GM12892 (cell line): ENCODE results near the gene GLS2.

Source experiments
- DNase-seq: peaks from one replicate; pipeline ENCODE4 v3.0.0; 2011; ENCODE audit not compliant: insufficient read length
- FAIRE-seq: peaks from 2 replicates; lab custom pipeline; 2011; peaks lifted over from hg19 to GRCh38; lab: Jason Lieb, UNC
- POLR2A ChIP-seq: IDR thresholded peaks from 2 replicates; pipeline ENCODE4 v1.6.1; 2011; ENCODE audit warnings: low read depth, low read length, control low read depth
- POLR2AphosphoS5 ChIP-seq: IDR thresholded peaks from 2 replicates; pipeline ENCODE4 v1.6.1; 2011; ENCODE audit warnings: low read depth, low read length, control low read depth
- TAF1 ChIP-seq: IDR thresholded peaks from 2 replicates; pipeline ENCODE4 v1.6.1; 2011; ENCODE audit warnings: low read depth, mild to moderate bottlenecking, control low read depth, low read length, borderline replicate concordance

GLS2 gene

DNA sequence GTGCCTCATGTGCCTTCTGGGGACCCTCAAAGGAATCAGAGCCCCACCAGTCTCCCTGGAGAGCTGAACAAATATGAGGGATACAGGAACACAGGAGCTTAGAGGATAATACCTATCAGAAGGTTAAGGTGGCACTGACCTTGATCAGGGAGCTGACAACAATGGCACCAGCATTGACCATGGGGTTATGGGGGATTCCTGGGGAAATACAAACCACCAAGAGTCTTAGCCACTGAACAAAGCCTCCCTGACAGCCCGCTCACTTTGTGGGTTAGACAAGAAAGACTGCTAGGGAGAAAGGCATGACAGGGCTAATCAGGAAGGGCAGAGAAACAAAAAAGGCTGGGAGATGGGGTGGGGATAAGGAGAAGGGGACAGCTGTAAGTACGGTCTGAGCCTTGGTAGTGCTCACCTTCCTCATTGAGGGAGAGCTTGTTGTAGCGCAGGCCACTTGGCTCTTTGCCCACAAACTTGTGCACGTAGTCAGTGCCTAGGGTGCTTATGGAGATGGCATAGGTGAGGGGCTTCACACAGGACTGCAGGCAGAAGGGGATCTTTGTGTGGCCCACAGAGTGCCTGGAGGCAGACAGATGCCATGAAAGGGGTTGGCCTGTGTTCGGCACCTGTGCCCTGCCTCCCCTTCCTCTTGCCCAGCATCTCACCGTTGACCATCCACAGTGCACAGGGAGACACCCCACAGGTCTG lies 10.3 kb downstream of the GLS2 start:
- no peak for DNase-seq
- no peak for FAIRE-seq
- TF ChIP-seq TAF1 (no peak), POLR2A (peak; percentile 21; the same call in 1 of the 2 replicates)

DNA sequence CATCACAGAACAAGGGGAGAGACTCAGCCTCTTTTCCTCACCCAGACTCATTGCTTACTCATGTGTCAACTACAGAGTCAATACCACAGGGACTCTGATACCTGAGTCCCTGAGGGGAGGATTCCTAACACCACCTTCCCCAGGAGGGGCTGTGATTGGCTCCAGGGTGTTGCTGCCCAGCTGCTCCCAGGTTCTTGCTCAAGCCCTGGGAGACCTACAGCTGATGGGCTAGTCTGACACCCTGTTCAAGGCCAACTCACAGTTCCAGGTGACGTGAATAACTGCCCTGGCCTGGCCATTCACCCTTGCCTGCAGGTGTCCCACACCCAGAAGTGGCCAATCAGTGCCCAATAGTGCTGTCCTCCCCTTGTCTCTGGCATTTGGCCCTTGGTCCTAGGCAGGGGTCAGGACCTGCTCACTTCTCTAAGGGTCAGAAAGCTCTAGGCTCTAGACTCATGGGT lies 11.0 kb downstream of the GLS2 start:
- no peak for FAIRE-seq
- no peak for TF ChIP-seq POLR2AphosphoS5
- no peak for TF ChIP-seq TAF1
- TF ChIP-seq POLR2A, result no peak
- DNase-seq, result no peak

DNA sequence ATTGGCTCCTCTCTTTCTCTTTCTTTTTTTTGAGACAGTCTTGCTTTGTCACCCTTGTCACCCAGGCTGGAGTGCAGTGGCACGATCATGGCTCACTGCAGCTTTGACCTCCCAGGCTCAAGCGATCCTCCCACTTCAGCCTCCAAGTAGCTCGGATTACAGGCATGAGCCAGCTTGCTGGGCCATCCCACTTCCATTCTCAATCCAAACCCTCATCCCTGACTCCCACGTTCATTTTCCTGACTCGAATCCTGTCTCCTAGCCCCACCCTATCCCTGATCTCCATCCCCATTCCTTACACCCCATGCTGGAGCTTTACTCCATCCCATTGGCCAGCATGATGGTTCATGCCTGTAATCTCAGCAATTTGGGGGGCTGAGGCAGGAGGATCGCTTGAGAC lies 11.8 kb downstream of the GLS2 start:
- FAIRE-seq (no peak), DNase-seq (no peak)
- TF ChIP-seq POLR2A, result no peak
- no peak for TF ChIP-seq POLR2AphosphoS5
- no peak for TF ChIP-seq TAF1

DNA sequence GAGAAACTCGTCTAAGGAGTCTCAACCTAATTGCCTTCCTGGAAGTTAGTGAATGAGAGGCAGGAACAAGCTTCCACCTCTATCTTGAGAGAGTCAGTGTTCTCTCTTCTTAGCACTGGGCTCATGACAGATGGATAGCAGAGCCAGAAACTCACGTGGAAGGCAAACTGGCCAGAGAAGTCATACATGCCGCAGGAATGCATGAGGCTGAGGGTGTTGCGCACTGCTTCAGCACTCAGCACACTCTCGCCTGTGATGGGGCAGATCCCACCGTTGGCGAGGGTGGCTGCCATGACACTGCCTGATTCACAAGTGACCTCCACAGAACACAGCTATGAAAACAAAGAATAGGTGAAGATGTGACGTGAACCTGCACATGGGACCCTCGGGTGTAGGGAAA lies 13.6 kb downstream of the GLS2 start:
- DNase-seq (no peak), FAIRE-seq (no peak)
- TF ChIP-seq TAF1 (no peak), POLR2A (0 out of 2 replicates have a peak, but pooled peaks have one; percentile 20), POLR2AphosphoS5 (0 out of 2 replicates have a peak, but pooled peaks have one; percentile 42)

DNA sequence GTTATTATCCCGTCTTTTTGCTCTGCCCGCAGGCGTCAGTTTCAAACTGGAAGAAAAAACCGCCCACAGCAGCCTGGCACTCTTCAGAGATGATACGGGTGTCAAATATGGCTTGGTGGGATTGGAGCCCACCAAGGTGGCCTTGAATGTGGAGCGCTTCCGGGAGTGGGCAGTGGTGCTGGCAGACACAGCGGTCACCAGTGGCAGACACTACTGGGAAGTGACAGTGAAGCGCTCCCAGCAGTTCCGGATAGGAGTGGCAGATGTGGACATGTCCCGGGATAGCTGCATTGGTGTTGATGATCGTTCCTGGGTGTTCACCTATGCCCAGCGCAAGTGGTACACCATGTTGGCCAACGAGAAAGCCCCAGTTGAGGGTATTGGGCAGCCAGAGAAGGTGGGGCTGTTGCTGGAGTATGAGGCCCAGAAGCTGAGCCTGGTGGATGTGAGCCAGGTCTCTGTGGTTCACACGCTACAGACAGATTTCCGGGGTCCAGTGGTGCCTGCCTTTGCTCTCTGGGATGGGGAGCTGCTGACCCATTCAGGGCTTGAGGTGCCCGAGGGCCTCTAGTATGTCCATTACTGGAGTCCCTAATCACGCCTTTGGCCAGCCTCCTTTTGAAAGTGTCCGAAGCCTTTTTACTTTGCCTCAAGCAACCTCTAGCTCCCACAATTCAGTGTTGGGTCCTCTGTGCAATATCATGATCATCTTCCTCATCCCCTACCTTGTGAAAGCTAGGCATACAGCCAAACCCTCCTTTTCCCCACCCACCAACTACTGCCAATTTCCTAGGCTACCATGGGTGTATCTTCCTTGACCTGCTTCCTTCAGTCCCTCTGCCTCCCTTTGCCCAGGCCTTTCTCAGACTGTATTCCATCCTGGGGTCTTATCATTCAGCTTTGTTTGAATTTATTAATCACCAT lies 18.7 kb downstream of the GLS2 start:
- FAIRE-seq (peak; percentile 17), DNase-seq (no peak)
- TF ChIP-seq TAF1 (no peak), POLR2A (no peak), POLR2AphosphoS5 (no peak)

DNA sequence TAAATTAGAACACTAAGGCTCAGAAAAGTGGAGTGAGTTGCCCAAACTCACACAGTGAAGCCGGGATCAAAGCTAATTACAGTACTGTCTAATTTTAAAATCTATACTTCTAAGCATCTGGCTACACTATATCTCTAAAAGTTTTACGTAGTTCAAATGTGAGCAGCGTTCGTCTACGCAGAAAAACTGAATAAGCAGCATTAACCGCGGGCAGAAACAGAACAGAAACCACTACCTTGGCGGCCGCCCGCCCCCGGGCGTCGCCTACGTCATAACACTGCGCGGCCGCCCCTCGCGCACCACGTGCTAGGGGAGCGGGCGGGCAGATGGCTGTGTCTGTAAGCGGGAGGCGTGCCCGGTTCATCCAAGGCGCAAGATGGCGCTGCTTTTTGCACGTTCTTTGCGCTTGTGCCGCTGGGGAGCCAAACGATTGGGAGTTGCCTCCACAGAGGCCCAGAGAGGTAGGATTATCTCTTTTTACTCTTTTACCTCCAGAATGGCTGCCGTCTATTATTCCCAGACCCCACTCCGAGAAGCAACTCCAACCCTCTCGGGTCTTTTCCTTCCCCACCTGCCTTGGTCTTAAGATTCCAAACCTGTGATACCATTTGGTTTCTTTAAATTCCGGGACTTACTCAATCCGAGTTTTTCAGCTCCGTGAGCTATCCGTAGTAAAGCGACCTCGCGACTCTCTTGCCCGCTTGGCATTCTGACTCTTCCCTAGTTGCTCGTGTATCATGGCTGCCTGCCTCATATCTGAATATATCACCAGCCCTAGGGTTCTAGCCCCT lies 19.6 kb downstream of the GLS2 start, which contains the start of gene SPRYD4:
Gene SPRYD4 (plus strand): TSS at position 363 of the 791 bp plus-strand sequence. CDS start 14 bp downstream, at position 377.
- FAIRE-seq (peak; percentile 93), DNase-seq (peak; percentile 80)
- TF ChIP-seq TAF1 (peak; percentile 90), POLR2A (peak; percentile 92), POLR2AphosphoS5 (peak; percentile 91)

DNA sequence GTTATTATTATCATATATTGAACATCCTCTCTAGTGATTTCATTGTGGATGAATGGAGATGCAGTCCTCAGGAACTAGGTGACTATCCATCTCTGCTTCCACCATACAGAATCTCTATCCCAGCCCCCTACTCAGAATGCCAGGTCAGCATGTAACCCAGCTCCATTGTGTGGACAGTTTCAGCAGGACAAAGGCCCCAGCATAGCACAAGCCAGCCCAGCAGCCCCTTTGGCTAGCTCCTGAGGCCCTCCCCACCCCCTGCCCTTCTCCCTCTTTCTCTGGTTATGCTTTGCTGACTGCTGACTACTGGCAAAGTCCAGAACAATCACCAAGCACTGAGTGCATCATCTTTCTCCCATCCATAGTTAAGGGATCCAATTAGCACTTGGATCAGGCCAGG lies 25.4 kb downstream of the GLS2 start:
- TF ChIP-seq POLR2A (no peak), TAF1 (no peak), POLR2AphosphoS5 (no peak)
- no peak for DNase-seq
- no peak for FAIRE-seq

DNA sequence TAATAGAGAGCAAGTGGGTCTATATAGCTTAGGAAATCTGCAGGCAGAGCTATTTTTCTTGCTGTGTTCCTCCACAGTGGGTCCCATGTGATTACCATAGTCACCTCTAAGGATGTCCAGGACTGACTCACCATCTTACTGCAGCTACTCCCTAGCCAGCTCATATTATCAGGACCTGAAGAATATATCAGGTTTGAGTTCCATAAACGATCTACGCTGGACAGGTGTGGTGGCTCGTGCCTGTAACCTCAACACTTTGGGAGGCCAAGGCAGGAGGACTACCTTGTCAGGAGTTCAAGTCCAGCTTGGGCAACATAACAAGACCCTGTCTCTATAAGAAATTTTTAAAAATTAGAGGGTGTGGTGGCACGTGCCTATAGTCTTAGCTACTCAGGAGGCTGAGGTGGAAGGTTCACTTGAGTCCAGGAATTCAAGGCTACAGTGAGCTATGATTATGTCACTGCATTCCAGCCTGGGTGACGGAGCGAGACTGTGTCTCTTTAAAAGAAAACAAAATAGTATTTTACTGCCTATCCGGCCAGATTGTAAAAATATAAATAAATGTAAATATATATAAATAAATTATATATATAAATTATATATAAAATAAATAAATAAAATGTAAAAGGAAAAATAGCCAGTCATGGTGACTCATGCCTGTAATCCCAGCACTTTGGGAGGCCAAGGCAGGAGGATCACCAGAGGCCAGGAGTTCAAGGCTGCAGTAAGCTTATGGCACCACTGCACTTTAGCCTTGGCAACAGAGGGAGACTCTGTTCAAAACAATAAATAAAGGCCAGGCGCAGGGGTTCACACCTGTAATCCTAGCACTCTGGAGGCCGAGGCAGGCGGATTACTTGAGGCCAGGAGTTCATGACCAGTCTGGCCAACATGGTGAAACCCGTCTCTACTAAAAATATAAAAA lies 26.5 kb downstream of the GLS2 start:
- FAIRE-seq (no peak), DNase-seq (no peak)
- TF ChIP-seq TAF1, result no peak
- TF ChIP-seq POLR2A, result no peak
- no peak for TF ChIP-seq POLR2AphosphoS5

DNA sequence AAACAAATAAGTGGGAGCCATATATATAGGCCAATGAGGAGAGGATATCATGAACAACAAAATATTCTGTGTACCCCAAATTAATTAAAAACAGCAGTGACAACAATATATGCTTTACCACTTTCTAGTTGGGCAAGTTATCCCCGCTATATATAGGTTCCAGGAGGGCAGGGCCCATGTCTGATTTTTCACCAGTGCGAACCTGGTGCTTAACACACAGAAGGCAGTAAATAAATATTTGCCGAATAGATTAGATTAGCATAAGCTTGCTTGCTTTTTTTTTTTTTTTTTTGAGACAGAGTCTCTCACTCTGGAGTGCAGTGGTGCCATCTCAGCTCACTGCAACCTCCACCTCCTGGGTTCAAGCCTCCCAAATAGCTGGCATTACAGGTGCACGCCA lies 30.1 kb downstream of the GLS2 start:
- no peak for FAIRE-seq
- no peak for TF ChIP-seq POLR2A
- no peak for TF ChIP-seq POLR2AphosphoS5
- no peak for TF ChIP-seq TAF1
- no peak for DNase-seq

DNA sequence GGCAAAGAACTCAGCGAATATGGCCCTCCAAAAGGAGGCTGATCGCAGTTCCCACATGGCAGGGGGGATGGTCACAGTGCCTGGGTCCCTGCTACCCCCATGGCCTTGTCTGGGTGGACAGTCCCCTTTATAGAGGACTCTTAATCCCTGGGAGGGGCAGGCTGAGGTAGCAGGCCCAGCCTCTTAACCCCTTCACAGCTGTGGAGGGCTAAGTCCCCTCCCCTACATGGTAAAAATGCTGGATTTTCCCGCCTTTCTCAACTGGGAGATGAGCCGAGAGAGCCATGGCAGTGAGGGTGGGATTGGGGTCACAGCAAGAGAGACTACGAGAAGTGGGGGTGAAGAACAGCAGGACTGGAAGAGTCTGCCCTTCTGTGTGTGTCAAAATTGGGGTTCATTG lies 33.4 kb downstream of the GLS2 start, which contains the start of gene MIP:
Gene MIP (minus strand): TSS at position 101 of the 400 bp plus-strand sequence. CDS start 44 bp downstream, at position 57.
- TF ChIP-seq POLR2A (no peak), TAF1 (no peak), POLR2AphosphoS5 (no peak)
- DNase-seq, result no peak
- FAIRE-seq, result no peak
